CD14-positive monocyte (primary cell): ENCODE measurements around the gene ASAP3. TPM values are rescaled to one million over a fixed set of nuclear protein-coding genes. Genes with fewer than 3 reads are reported as not detected.
A peak's percentile ranks its signal among the peaks of the same experiment; 100 is the strongest.

Experiments
- DNase-seq, 3 donors: peaks; one replicate each; pipeline ENCODE4 v3.0.0-alpha.2; 2011 to 2022
- H2AFZ ChIP-seq: 2 replicates; pipeline ENCODE4 v1.6.0; 2012; ENCODE audit warnings: mild to moderate bottlenecking, low read depth, low read length, inconsistent platforms; ENCODE audit not compliant: insufficient read depth, poor library complexity, severe bottlenecking
- H3K27ac ChIP-seq, 2 donors: 1 replicate in 1 of 2; 2 replicates in 1 of 2; pipeline ENCODE4 v1.5.1; 2012 to 2013; ENCODE audit warnings: low read length in 2 of 2, control low read depth in 1 of 2, inconsistent platforms in 1 of 2, low read depth in 1 of 2, mild to moderate bottlenecking in 1 of 2
- H3K27me3 ChIP-seq, 2 donors: one replicate each; pipeline versions ENCODE4 v1.6.0 to v1.6.1; 2011 to 2013; ENCODE audit warnings: low read length in 2 of 2; ENCODE audit not compliant: control insufficient read depth in 2 of 2, insufficient read depth in 2 of 2
- H3K36me3 ChIP-seq, 2 donors: replicated peaks in 1 of 2; 1 replicate in 1 of 2; 2 replicates in 1 of 2; pipeline versions ENCODE4 v1.5.1 to v1.6.1; 2012 to 2013; ENCODE audit warnings: low read length in 2 of 2, control low read depth in 1 of 2, inconsistent platforms in 1 of 2, mild to moderate bottlenecking in 1 of 2; ENCODE audit not compliant: insufficient read depth in 2 of 2, control insufficient read depth in 1 of 2
- H3K4me1 ChIP-seq, 2 donors: 1 replicate in 1 of 2; 2 replicates in 1 of 2; pipeline versions ENCODE4 v1.5.1 to v1.6.1; 2012 to 2013; ENCODE audit warnings: low read length in 2 of 2, control low read depth in 1 of 2, inconsistent platforms in 1 of 2, mild to moderate bottlenecking in 1 of 2, moderate library complexity in 1 of 2; ENCODE audit not compliant: insufficient read depth in 2 of 2, control insufficient read depth in 1 of 2
- H3K4me2 ChIP-seq: replicated peaks from 2 replicates; pipeline ENCODE3; 2012; ENCODE audit warnings: low read length, moderate library complexity, mild to moderate bottlenecking; ENCODE audit not compliant: poor library complexity, severe bottlenecking; ENCODE audit errors: extremely low read depth
- H3K4me3 ChIP-seq, 3 experiments: fragments of 200-600 bp in 1 of 3; sonication (generic) in 1 of 3; replicated peaks in 1 of 3; 1 replicate in 2 of 3; 2 replicates in 1 of 3; pipeline ENCODE4 v1.5.1; 2011 to 2013; ENCODE audit warnings: low read length in 3 of 3, mild to moderate bottlenecking in 3 of 3, control low read depth in 2 of 3, low read depth in 2 of 3, inconsistent platforms in 1 of 3, moderate library complexity in 1 of 3
- H3K79me2 ChIP-seq: 2 replicates; pipeline ENCODE4 v1.6.0; 2012; ENCODE audit warnings: mild to moderate bottlenecking, control low read depth, inconsistent platforms, low read length, moderate library complexity; ENCODE audit not compliant: insufficient read depth
- H3K9ac ChIP-seq: 2 replicates; pipeline ENCODE4 v1.6.0; 2017; ENCODE audit warnings: low read length, mild to moderate bottlenecking; ENCODE audit not compliant: insufficient read depth, poor library complexity, severe bottlenecking
- H3K9me3 ChIP-seq, 2 donors: replicated peaks in 1 of 2; 1 replicate in 1 of 2; 2 replicates in 1 of 2; pipeline versions ENCODE4 v1.5.1 to v1.6.1; 2012 to 2013; ENCODE audit warnings: low read length in 2 of 2, control low read depth in 1 of 2; ENCODE audit not compliant: control insufficient read depth in 1 of 2, insufficient read depth in 1 of 2
- H4K20me1 ChIP-seq: 2 replicates; pipeline ENCODE4 v1.6.0; 2012; ENCODE audit warnings: mild to moderate bottlenecking, low read length, control low read depth, moderate library complexity; ENCODE audit not compliant: insufficient read depth
- H3K27ac Mint-ChIP-seq, 7 donors: one replicate each; pipeline ENCODE4 v1.8.0; 2020; ENCODE audit warnings: mild to moderate bottlenecking in 7 of 7, mixed read lengths in 7 of 7, moderate library complexity in 6 of 7, inconsistent platforms in 2 of 7
- H3K27me3 Mint-ChIP-seq, 3 donors: one replicate each; pipeline ENCODE4 v1.8.0; 2021 to 2022; ENCODE audit warnings: low read depth in 3 of 3, mild to moderate bottlenecking in 3 of 3, mixed read lengths in 3 of 3, moderate library complexity in 3 of 3, inconsistent platforms in 1 of 3
- H3K36me3 Mint-ChIP-seq, 2 donors: one replicate each; pipeline ENCODE4 v1.8.0; 2020; ENCODE audit warnings: mixed read lengths in 2 of 2, inconsistent platforms in 1 of 2, mild to moderate bottlenecking in 1 of 2
- H3K4me1 Mint-ChIP-seq: one replicate; pipeline ENCODE4 v1.8.0; 2020; ENCODE audit warnings: mild to moderate bottlenecking, mixed read lengths
- H3K4me3 Mint-ChIP-seq, 2 donors: one replicate each; pipeline ENCODE4 v1.8.0; 2020; ENCODE audit warnings: mild to moderate bottlenecking in 2 of 2, mixed read lengths in 2 of 2, moderate library complexity in 1 of 2
- H3K9me3 Mint-ChIP-seq, 7 donors: one replicate each; pipeline ENCODE4 v1.8.0; 2020 to 2022; ENCODE audit warnings: mixed read lengths in 7 of 7, mild to moderate bottlenecking in 6 of 7, moderate library complexity in 6 of 7, inconsistent platforms in 2 of 7
- CTCF ChIP-seq: fragments of 200-600 bp; IDR thresholded peaks from one replicate; pipeline ENCODE4 v1.8.0; 2022; ENCODE audit warnings: antibody characterized with exemption, mild to moderate bottlenecking
- WGBS: methylation state at CpG from one replicate; pipeline ENCODE4 v1.1.5; 2013; ENCODE audit warnings: missing lambda C conversion rate; ENCODE audit not compliant: insufficient coverage; 5-methylcytosine and 5-hydroxymethylcytosine counted together
- intact Hi-C, 2 donors: fragments of 100-400 bp; cut with micrococcal nuclease; formaldehyde crosslinking; loops; one replicate each; pipeline versions ENCODE4 v1.15.0 to v1.15.1; 2023
- polyA plus RNA-seq, 3 donors: library from polyadenylated mRNA; depleted of rRNA in 1 of 3; unstranded in 2 of 3; stranded (reverse) in 1 of 3; fragments of 300-500 nt in 2 of 3; fragments of >200 nt in 1 of 3; fragmentation: Illumina TruSeq in 2 of 3; gene quantifications; 1 replicate in 2 of 3; 2 replicates in 1 of 3; pipeline ENCODE4 v1.2.3, GENCODE V29; 2012 to 2021

ASAP3 gene
- polyA plus RNA-seq, 3 donors: 0.27 to 1.1 TPM; not detected in 1

- H3K36me3 ChIP-seq: no peaks in the 10 kb centered on the region
- no peak overlapping the region for H3K4me3 ChIP-seq
- no peaks in the 10 kb centered on the region for H3K27me3 ChIP-seq
- TF ChIP-seq CTCF: no peak
- no peaks in the 10 kb centered on the region for H4K20me1 ChIP-seq
- peak overlapping the region; percentile 33 for H2AFZ ChIP-seq
- no peaks in the 10 kb centered on the region for H3K9me3 ChIP-seq
- DNase-seq: no peak
- H3K9ac ChIP-seq: no peak overlapping the region
- H3K4me1 ChIP-seq: peaks cover 32 to 38% of the 10 kb centered on the region in 2 donors
- intact Hi-C loops: loop anchor here in 1 of 2 donors (5.0 kb wide), 1 partner anchor 58 kb away; the partner anchor contains the start of gene HNRNPR
- H3K4me2 ChIP-seq: no peak overlapping the region
- Mint-ChIP-seq H3K27ac (peak overlapping the region in 3 of 7 donors; percentile 14 to 35 (median 16)), H3K36me3 (no peaks in the 10 kb centered on the region), H3K9me3 (no peaks in the 10 kb centered on the region), H3K4me1 (peaks cover 43% of the 10 kb centered on the region), H3K27me3 (peaks cover 1 to 8% (median 1%) of the 10 kb centered on the region in 3 donors), H3K4me3 (no peak overlapping the region)
- peak overlapping the region in 1 of 2 donors; percentile 82 for H3K27ac ChIP-seq
- WGBS: 87% methylated on average over 3 of the region's 5 CpGs
- no peaks in the 10 kb centered on the region for H3K79me2 ChIP-seq
Measured at GRCh38 chr1:23400324-23401114, 83.5 kb downstream of the ASAP3 start.

- Mint-ChIP-seq H3K36me3 (no peaks in the 10 kb centered on the region), H3K4me3 (no peak overlapping the region), H3K27ac (no peak overlapping the region), H3K9me3 (no peaks in the 10 kb centered on the region), H3K4me1 (peaks cover 40% of the 10 kb centered on the region), H3K27me3 (peaks cover 1 to 9% (median 2%) of the 10 kb centered on the region in 3 donors)
- Histone ChIP-seq H3K4me1 (peaks cover 32 to 37% of the 10 kb centered on the region in 2 donors), H3K79me2 (no peaks in the 10 kb centered on the region), H3K4me2 (no peak overlapping the region), H3K9me3 (no peaks in the 10 kb centered on the region), H3K36me3 (no peaks in the 10 kb centered on the region), H2AFZ (no peak overlapping the region), H3K9ac (no peak overlapping the region), H4K20me1 (no peaks in the 10 kb centered on the region), H3K27ac (no peak overlapping the region), H3K27me3 (no peaks in the 10 kb centered on the region), H3K4me3 (no peak overlapping the region)
- no peak for TF ChIP-seq CTCF
- WGBS: no CpG with 5 or more reads among the region's 1 CpG
- DNase-seq: no peak
- intact Hi-C loops: no loop called here
Measured at GRCh38 chr1:23399229-23399628, 84.8 kb downstream of the ASAP3 start.
